Natural killer cell (primary cell): Measurements from ENCODE around the gene PNPLA1. TPM values are rescaled to one million over a fixed set of nuclear protein-coding genes. Genes with fewer than 3 reads are reported as not detected.

Source experiments
- ATAC-seq, 3 donors: fragments of 150-1000 bp in 2 of 3; fragments of 200-7000 bp in 1 of 3; cut with Tn5 transposase; 1 replicate in 1 of 3; 2 replicates in 2 of 3; pipeline ENCODE4 v1.10.0; 2021; ENCODE audit warnings: mild to moderate bottlenecking in 2 of 3, moderate library complexity in 2 of 3
- DNase-seq, 2 donors: peaks; one replicate each; pipeline versions ENCODE4 v3.0.0 to v3.0.0-alpha.2; 2013 to 2021; ENCODE audit warnings: mixed read lengths in 1 of 2
- H3K27ac ChIP-seq: one replicate; pipeline ENCODE4 v1.5.1; 2013; ENCODE audit warnings: mild to moderate bottlenecking, low read length
- H3K27me3 ChIP-seq: one replicate; pipeline ENCODE4 v1.6.1; 2013; ENCODE audit warnings: low read length; ENCODE audit not compliant: control insufficient read depth, insufficient read depth
- H3K36me3 ChIP-seq: one replicate; pipeline ENCODE4 v1.6.1; 2013; ENCODE audit warnings: low read length; ENCODE audit not compliant: control insufficient read depth, insufficient read depth
- H3K4me1 ChIP-seq: one replicate; pipeline ENCODE4 v1.6.1; 2013; ENCODE audit warnings: low read length; ENCODE audit not compliant: control insufficient read depth, insufficient read depth
- H3K4me3 ChIP-seq: one replicate; pipeline ENCODE4 v1.5.1; 2013; ENCODE audit warnings: low read length
- H3K9me3 ChIP-seq: one replicate; pipeline ENCODE4 v1.6.1; 2013; ENCODE audit warnings: low read length; ENCODE audit not compliant: control insufficient read depth, insufficient read depth
- H3K27ac Mint-ChIP-seq, 2 donors: one replicate each; pipeline ENCODE4 v1.8.0; 2022; ENCODE audit warnings: mild to moderate bottlenecking in 2 of 2, mixed read lengths in 2 of 2, moderate library complexity in 1 of 2
- H3K27me3 Mint-ChIP-seq, 2 donors: one replicate each; pipeline ENCODE4 v1.8.0; 2022; ENCODE audit warnings: low read depth in 2 of 2, mixed read lengths in 2 of 2
- H3K36me3 Mint-ChIP-seq: one replicate; pipeline ENCODE4 v1.8.0; 2022; ENCODE audit warnings: mixed read lengths
- H3K4me1 Mint-ChIP-seq, 2 donors: one replicate each; pipeline ENCODE4 v1.8.0; 2022; ENCODE audit warnings: mixed read lengths in 2 of 2
- H3K4me3 Mint-ChIP-seq: one replicate; pipeline ENCODE4 v1.8.0; 2022; ENCODE audit warnings: mild to moderate bottlenecking, moderate library complexity, mixed read lengths
- H3K9me3 Mint-ChIP-seq, 2 donors: one replicate each; pipeline ENCODE4 v1.8.0; 2022; ENCODE audit warnings: mixed read lengths in 2 of 2
- WGBS: methylation state at CpG from one replicate; pipeline ENCODE4 v1.1.7; 2013; ENCODE audit warnings: missing lambda C conversion rate; ENCODE audit not compliant: insufficient coverage; 5-methylcytosine and 5-hydroxymethylcytosine counted together
- intact Hi-C: fragments of 100-400 bp; cut with micrococcal nuclease; formaldehyde crosslinking; loops from one replicate; pipeline ENCODE4 v1.14.2; 2022
- total RNA-seq, 4 donors: library from RNA; stranded (reverse); fragments of 120-200 nt in 1 of 4; gene quantifications; one replicate each; pipeline versions ENCODE4 v1.2.3 to v1.2.4, GENCODE V29; 2013 to 2022
- TF ChIP-seq, protein P1 (sequence below): fragments of 200-600 bp; IDR thresholded peaks from one replicate; pipeline ENCODE4 v1.8.0; 2022; ENCODE audit warnings: antibody characterized with exemption

The PNPLA1 gene
- total RNA-seq, 3 donors from 2014 or later (not counting 1 experiment from before 2014, with no cell fraction given): 0.14 to 3.5 (median 0.61) TPM

DNA sequence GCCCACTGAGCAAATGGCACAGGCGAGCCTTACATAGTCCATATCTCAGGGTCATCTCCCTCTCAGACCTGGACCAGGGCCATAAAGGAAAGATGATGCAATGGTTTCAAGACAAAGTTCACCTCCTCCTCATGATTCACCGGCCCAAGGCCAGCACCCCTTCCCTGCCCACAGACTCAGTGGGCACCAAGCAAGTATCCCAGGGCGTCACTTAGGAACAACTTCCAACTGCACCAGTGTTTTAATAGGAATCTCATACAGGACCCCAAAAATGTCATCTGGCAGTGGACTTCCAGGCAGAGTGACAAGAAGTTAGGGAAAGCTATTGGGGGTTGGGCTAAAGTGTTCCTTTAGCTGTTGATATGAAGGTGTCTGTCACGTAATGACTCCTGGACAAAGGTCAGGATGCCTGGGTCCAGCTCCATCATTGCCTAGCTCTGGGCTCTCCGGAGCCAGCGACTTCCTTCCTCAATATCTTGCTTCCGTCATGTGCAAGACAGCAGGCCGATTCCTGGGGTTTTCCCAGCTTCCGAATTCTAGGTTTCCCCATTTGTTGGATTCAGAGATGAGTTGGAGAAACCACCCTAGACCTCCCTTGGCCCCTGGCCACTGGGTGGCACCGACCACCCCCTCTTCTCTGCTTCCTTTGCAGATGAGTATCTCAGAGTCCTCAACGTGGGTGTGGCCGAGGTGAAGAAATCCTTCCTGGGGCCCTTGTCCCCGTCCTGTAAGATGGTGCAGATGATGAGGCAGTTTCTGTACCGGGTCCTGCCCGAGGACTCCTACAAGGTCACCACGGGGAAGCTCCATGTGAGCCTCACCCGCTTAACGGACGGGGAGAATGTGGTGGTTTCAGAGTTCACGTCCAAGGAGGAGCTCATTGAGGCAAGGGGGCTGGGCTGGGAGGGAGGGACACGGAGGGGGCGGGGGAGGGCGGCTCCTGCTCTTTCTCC, 21.1 kb downstream of the PNPLA1 start:
- Mint-ChIP-seq H3K27ac (no peak overlapping the region), H3K4me3 (no peak overlapping the region), H3K4me1 (peaks cover 0 to 5% of the 10 kb centered on the region in 2 donors), H3K36me3 (no peaks in the 10 kb centered on the region), H3K27me3 (peaks cover 8 to 12% of the 10 kb centered on the region in 2 donors), H3K9me3 (no peaks in the 10 kb centered on the region)
- Histone ChIP-seq H3K4me1 (peaks cover 3% of the 10 kb centered on the region), H3K36me3 (no peaks in the 10 kb centered on the region), H3K4me3 (no peak overlapping the region), H3K9me3 (no peaks in the 10 kb centered on the region), H3K27ac (no peak overlapping the region), H3K27me3 (no peaks in the 10 kb centered on the region)
- TF ChIP-seq, protein P1, sequence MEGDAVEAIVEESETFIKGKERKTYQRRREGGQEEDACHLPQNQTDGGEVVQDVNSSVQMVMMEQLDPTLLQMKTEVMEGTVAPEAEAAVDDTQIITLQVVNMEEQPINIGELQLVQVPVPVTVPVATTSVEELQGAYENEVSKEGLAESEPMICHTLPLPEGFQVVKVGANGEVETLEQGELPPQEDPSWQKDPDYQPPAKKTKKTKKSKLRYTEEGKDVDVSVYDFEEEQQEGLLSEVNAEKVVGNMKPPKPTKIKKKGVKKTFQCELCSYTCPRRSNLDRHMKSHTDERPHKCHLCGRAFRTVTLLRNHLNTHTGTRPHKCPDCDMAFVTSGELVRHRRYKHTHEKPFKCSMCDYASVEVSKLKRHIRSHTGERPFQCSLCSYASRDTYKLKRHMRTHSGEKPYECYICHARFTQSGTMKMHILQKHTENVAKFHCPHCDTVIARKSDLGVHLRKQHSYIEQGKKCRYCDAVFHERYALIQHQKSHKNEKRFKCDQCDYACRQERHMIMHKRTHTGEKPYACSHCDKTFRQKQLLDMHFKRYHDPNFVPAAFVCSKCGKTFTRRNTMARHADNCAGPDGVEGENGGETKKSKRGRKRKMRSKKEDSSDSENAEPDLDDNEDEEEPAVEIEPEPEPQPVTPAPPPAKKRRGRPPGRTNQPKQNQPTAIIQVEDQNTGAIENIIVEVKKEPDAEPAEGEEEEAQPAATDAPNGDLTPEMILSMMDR: no peak
- ATAC-seq (peak; percentile 24 to 72 (median 41)), DNase-seq (peak in 1 of 2 donors; percentile 17)
- intact Hi-C loops: no loop called here
- WGBS: 61% methylated on average over 22 of the region's 23 CpGs

GRCh38 chr6:36292170-36292569, 22.3 kb downstream of the PNPLA1 start:
- ATAC-seq (no peak), DNase-seq (no peak)
- Mint-ChIP-seq H3K27me3 (peaks cover 3 to 4% of the 10 kb centered on the region in 2 donors), H3K36me3 (no peaks in the 10 kb centered on the region), H3K27ac (no peak overlapping the region), H3K4me3 (no peak overlapping the region), H3K4me1 (peaks cover 0 to 5% of the 10 kb centered on the region in 2 donors), H3K9me3 (no peaks in the 10 kb centered on the region)
- Histone ChIP-seq H3K27ac (no peak overlapping the region), H3K27me3 (no peaks in the 10 kb centered on the region), H3K9me3 (no peaks in the 10 kb centered on the region), H3K36me3 (no peaks in the 10 kb centered on the region), H3K4me3 (no peak overlapping the region), H3K4me1 (peaks cover 3% of the 10 kb centered on the region)
- whole genome bisulfite sequencing: 84% methylated on average over 6 of the region's 6 CpGs
- intact Hi-C loops: no loop called here
- TF ChIP-seq, protein P1: no peak

DNA sequence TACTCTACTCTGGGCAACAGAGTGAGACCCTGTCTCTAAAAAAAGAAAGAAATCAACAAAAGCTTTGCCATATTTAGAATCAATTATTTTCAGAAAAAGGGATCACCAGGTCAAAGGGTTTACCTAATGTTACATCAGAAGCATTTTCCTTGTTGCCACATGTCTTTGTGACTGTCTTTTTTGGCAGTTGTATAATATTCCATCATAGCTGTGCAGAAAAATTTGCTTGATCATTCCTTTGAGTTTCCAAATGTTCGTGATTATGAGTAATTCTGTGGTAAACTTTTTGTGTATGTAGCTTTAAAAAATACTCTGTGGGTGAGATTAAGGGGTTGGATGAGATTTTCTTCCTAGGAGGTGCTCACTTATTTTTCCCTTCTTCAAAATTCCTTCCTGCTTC, 26.4 kb downstream of the PNPLA1 start:
- H3K4me1 Mint-ChIP-seq: no peaks in the 10 kb centered on the region
- H3K27ac ChIP-seq: no peak overlapping the region

More for the DNA sequence above, 26.4 kb downstream of the PNPLA1 start:
- Mint-ChIP-seq H3K36me3 (no peaks in the 10 kb centered on the region), H3K9me3 (no peaks in the 10 kb centered on the region), H3K27me3 (peaks cover 7 to 9% of the 10 kb centered on the region in 2 donors), H3K27ac (no peak overlapping the region), H3K4me3 (no peak overlapping the region)
- 57% methylated on average over 1 of the region's 1 CpG for WGBS
- Histone ChIP-seq H3K36me3 (no peaks in the 10 kb centered on the region), H3K4me3 (no peak overlapping the region), H3K27me3 (no peaks in the 10 kb centered on the region), H3K9me3 (no peaks in the 10 kb centered on the region), H3K4me1 (peaks cover 3% of the 10 kb centered on the region)
- intact Hi-C loops: no loop called here
- ATAC-seq (no peak), DNase-seq (no peak)
- TF ChIP-seq, protein P1: no peak
